SH-SY5Y (cell line): Measurements from ENCODE around the gene MCRS1.

ENCODE experiments used
- GATA2 ChIP-seq: IDR thresholded peaks from 2 replicates; pipeline ENCODE4 v1.6.1; 2011; ENCODE audit warnings: mild to moderate bottlenecking, low read depth, low read length
- GATA3 ChIP-seq: IDR thresholded peaks from 2 replicates; pipeline ENCODE4 v1.6.1; 2011; ENCODE audit warnings: low read depth, mild to moderate bottlenecking, low read length, moderate library complexity

MCRS1 gene

GRCh38 chr12:49552425-49552824 is 15.5 kb downstream of the MCRS1 start:
- TF ChIP-seq GATA3 (no peak), GATA2 (no peak)

- TF ChIP-seq GATA2 (no peak), GATA3 (no peak)
These were observed 15.9 kb downstream of the MCRS1 start for GRCh38 chr12:49552014-49552413.

GRCh38 chr12:49550693-49551252 is 17.2 kb downstream of the MCRS1 start:
- TF ChIP-seq GATA2, result no peak
- TF ChIP-seq GATA3, result no peak

- TF ChIP-seq GATA3 (no peak), GATA2 (no peak)
These were observed 17.9 kb downstream of the MCRS1 start for GRCh38 chr12:49549735-49550692.

DNA sequence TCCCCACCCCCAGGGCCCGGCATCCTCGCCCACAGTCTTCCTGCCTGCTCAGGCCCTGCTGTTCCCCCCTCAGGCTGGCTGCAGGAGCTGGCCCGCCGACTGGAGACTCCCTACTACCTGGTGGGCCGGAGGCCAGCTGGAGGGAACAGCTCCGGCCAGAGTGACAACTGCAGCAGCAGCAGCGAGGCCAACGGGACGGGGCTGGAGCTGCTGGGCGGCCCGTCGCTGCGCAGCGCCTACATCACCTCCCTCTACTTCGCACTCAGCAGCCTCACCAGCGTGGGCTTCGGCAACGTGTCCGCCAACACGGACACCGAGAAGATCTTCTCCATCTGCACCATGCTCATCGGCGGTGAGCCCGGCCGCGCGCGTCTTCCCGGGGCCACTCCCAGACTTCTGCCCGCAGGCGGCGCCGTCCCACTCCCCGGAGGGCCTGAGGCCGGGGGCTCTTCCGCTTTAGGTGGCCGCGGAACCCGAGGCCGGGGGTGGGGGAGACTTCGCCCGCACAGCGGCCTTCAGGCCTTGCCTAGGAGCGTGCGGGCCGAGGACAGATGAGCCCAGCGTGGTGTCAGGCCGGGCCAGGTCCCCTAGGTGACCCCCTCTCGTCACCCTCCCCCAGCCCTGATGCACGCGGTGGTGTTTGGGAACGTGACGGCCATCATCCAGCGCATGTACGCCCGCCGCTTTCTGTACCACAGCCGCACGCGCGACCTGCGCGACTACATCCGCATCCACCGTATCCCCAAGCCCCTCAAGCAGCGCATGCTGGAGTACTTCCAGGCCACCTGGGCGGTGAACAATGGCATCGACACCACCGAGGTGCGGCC is 18.9 kb downstream of the MCRS1 start:
- TF ChIP-seq GATA3 (no peak), GATA2 (no peak)

DNA sequence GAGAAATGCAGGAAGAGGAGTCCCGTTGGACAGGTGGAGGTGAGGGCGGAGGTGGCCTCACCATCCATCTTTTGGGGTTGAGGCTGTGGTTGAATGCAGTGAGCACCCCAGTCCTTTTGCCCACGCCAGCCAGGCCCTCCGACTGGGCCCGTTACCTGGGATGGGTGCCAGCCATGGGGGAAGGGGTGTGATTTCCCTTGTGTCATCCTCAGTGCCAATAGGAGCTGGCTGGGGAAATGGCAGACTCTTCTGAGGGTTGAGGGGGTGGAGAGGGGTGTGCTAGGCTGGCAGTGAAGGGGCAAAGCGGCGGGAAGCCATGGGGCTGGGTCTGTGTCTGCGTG is 19.5 kb downstream of the MCRS1 start:
- TF ChIP-seq GATA2 (no peak), GATA3 (no peak)

DNA sequence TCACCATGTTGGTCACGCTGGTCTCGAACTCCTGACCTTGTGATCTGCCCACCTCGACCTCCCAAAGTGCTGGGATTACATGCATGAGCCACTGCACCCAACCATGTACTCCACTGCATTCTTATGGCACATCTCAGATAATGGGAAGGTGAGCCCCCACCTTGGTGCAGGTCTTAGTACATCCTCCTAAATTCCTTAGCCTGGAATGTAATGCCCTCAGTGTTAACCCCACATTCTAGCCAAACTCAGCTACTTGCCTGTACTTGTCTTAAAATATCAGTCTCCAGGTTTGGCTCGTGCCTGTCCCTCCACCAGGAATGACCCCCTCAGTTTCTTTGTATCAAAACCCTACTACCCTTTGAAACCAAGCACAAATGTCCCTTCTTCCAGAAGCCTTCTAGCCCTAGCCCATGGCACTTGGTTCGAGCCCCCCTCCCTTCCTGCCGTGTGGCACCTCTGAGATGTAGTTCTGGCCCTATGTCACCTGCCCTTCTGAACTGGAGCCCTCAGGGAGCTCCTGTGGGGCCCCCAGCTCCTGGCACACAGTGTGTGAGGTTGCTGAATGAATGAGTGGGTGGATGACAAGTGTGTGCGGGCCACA is 20.8 kb downstream of the MCRS1 start:
- no peak for TF ChIP-seq GATA3
- TF ChIP-seq GATA2, result no peak

- TF ChIP-seq GATA2, result no peak
- no peak for TF ChIP-seq GATA3
These were observed 21.5 kb downstream of the MCRS1 start for GRCh38 chr12:49546481-49546880.

GRCh38 chr12:49545815-49546214 is 22.1 kb downstream of the MCRS1 start:
- no peak for TF ChIP-seq GATA3
- TF ChIP-seq GATA2, result no peak

DNA sequence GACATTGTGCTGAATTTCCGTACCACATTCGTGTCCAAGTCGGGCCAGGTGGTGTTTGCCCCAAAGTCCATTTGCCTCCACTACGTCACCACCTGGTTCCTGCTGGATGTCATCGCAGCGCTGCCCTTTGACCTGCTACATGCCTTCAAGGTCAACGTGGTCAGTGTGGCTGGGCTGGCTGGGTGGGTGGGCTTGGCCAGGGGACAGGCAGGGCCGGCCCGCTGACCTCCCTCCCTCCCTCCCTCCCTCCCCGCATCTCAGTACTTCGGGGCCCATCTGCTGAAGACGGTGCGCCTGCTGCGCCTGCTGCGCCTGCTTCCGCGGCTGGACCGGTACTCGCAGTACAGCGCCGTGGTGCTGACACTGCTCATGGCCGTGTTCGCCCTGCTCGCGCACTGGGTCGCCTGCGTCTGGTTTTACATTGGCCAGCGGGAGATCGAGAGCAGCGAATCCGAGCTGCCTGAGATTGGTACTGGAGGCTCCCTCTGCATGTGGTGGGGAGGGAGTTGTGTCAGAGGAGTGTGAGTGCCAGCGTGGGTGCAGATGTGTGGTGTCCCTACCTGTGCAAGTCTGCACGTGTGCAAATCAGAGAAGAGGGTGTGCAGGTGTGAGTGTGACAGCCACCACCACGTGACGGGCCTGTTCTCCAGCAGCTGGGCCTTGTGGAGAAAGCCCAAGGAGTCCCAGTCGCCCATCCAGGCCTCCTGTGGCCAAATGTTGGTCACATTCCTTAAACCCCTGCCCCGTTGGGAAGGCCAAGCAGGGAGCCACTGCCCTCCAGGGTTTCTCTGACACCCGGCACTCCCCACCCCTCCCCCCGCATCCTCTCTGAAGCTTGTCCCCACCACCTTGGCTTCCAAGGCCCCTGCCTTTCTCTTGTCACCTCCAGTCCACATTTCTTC is 23.8 kb downstream of the MCRS1 start:
- TF ChIP-seq GATA3, result no peak
- no peak for TF ChIP-seq GATA2

DNA sequence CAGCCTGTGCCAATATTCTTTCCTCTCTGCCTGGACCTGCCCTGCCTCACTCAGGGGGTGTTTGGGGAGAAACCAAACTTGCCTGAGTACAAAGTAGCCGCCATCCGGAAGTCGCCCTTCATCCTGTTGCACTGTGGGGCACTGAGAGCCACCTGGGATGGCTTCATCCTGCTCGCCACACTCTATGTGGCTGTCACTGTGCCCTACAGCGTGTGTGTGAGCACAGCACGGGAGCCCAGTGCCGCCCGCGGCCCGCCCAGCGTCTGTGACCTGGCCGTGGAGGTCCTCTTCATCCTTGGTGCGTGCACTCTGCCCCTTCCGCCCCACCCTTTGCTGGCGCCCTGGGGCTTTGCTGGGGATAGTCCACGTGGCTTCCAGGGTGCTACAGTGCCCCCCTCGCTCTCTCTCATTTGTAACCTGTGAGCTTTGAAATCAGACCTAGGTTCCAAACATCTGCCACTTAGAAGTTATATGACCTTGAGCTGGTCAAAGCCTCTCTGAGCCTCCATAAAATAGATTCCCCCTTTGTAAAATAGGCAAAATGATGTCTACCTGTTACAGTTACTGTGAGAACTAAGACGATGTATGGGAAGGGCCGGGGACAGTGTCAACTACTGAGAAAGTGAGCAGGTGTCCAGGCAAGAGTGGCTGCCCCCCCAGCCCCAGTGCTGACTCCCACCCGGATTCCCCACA is 24.6 kb downstream of the MCRS1 start:
- TF ChIP-seq GATA2, result no peak
- TF ChIP-seq GATA3, result no peak

- TF ChIP-seq GATA2 (no peak), GATA3 (no peak)
These were observed 25.3 kb downstream of the MCRS1 start for GRCh38 chr12:49542592-49543160.
